NCI-H1436 (cell line): ENCODE measurements around the gene BAK1.
"Not testable (repeated sequence)": the region's sequence is repeated elsewhere in the genome, so short reads cannot be mapped to it uniquely, and the experiment has no call there.

Source experiments
- DNase-seq: peaks from one replicate; lab custom pipeline; 2025; lab: John Stamatoyannopoulos, UW

The BAK1 gene

GRCh38 chr6:33551538-33551937 lies 28.5 kb downstream of the BAK1 start:
- no peak for DNase-seq

GRCh38 chr6:33549896-33550295 lies 30.2 kb downstream of the BAK1 start:
- no peak for DNase-seq

DNA sequence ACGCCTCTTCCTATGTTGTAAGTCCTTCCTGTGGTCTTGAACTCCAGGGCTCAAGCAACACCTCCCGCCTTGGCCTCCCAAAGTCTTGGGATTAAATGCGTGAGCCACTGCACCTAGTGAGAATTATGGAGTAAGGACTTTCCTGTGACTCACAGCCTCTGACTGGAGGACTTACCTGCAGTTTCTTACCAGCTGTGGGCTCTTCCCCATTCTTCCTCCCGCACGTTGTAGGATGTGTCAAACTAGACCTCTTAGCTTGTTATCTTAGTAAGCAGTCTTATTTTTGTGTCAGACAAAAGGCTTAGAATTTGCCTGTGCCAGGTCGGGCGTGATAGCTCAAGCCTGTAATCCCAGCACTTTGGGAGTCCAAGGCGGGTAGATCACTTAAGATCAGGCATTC lies 30.9 kb downstream of the BAK1 start:
- no peak for DNase-seq

DNA sequence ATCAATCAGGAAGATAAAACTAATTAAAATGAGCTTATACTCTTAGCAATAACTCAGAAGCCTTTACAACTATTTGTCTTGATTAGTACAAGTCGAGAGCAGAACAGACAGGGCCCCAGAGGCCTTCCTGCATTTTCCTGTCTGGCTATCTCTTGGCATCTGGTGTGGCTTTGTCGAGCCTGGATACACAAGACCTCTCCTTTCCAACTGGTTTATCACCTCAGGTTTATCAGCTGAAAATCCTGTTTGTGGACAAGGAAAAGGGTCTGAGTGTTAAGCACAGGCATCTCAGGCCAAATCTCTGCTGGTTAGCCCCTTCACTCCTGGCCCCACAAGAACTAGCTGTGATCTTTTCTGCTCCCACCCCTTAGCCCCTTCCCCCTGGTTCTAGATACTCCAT lies 32.6 kb downstream of the BAK1 start:
- no peak for DNase-seq

DNA sequence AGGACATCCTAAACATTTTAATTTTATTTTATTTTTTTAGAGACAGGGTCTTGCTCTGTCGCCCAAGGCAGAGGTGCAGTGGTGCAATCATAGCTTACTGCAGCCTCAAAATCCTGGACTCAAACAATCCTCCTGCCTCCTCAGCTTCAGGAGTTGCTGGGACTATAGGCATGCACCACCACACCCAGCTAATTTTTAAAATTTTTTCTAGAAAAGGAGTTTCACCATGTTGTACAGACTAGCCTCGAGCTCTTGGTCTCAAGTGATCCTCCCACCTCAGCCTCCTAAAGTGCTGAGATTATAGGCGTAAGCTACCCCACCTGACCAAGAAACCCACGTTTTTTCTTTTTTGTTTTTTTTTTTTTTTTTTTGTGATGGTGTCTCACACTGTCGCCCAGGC lies 33.3 kb downstream of the BAK1 start:
- DNase-seq: no peak

DNA sequence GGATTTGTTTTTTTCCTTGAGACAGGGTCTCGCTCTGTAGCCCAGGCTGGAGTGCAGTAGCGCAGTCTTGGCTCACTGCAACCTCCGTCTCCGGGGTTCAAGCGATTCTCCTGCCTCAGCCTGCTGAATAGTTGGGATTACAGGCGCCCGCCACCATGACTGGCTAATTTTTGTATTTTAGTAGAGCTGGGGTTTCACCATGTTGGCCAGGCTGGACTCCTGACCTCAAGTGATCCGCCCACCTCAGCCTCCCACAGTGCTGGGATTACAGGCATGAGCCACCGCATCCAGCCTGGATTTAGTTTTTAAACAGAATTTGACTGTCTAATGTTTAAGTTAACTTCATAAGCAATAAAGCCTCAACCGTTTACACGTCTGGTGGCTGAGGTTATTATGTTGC lies 34.8 kb downstream of the BAK1 start:
- not testable (repeated sequence) for DNase-seq

DNA sequence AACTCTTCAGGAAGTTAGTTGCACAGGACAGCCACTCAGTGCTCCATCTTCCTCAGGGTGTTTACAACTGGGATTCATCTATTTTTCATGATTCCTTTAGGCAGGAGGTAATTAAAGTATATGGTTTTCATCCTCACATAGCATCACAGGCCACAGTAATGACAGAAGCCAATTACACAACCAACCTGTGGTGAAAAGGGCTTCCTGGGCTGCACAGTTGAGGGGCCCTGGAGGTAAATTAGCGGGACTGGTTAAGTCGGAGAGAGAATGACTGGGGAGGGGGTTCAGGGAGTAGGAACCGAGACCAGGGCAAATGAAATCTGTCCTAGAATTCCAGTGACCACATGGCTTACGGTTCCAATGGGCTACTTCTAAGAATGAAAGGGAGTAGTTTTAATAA lies 37.0 kb downstream of the BAK1 start:
- DNase-seq: no peak

DNA sequence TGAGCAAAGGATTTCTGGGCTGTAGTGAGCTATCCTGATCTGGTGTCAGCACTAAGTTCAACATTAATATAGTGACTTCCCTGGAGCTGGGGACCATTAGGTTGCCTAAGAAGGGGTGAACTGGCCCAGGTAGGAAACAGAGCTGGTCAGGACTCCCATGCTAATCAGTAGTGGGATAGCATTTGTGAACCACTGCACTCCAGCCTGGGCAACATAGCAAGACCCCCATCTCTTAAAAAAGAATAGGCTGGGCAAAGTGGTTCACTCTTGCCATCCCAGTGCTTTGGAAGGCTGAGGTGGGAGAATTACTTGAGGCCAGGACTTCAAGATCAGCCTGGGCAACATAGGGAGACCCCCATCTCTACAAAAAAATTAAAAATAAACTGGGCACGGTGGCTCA lies 39.3 kb downstream of the BAK1 start:
- DNase-seq: no peak

DNA sequence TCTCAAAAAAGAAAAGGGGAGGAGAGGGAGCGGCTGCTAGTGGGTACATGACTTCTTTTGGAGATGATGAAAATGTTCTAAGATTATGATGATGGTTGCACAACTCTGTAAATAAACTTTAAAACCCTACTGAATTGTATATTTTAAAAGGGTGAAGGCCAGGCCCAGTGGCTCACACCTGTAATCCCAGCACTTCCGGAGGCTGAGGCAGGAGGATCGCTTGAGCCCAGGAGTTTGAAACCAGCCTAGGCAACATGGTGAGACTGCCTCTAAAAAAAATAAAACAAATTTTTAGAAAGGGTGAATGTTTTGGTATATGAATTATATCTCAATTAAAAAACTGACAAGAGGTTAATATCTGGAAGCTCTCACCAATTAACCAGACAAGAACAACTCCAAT lies 45.4 kb downstream of the BAK1 start:
- DNase-seq: no peak

DNA sequence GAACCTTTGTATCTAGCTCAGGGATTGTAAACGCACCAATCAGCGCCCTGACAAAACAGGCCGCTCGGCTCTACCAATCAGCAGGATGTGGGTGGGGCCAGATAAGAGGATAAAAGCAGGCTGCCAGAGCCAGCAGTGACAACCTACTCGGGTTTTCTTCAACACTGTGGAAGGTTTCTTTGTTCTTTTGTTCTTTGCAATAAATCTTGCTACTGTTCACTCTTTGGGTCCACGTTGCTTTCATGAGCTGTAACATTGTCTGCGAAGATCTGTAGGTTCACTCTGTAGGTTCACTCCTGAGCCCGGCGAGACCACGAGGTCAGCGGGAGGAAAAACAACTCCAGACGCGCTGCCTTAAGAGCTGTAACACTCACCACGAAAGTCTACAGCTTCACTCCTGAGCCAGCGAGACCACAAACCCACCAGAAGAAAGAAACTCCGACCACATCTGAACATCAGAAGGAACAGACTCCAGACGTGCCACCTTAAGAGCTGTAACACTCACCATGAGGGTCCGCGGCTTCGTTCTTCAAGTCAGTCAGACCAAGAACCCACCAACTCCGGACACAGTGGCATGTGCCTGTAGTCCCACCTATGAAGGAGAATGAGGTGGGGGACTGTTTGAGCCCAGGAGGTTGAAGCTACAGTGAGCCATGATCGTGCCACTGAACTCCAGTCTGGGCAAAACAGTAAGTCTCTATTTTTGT lies 46.8 kb downstream of the BAK1 start:
- not testable (repeated sequence) for DNase-seq

DNA sequence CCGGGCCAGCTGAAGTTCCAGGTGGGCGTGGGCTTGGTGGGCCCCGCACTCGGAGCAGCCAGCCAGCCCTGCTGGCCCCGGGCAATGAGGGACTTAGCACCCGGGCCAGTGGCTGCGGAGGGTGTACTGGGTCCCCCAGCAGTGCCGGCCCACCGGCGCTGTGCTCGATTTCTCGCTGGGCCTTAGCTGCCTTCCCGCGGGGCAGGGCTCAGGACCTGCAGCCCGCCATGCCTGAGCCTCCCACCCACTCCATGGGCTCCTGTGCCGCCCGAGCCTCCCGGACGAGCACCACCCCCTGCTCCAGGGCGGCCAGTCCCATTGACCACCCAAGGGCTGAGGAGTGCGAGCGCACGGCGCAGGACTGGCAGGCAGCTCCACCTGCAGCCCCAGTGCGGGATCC lies 47.6 kb downstream of the BAK1 start:
- DNase-seq: not testable (repeated sequence)

GRCh38 chr6:33530617-33531016 lies 49.5 kb downstream of the BAK1 start:
- not testable (repeated sequence) for DNase-seq
